GM19025 (cell line): ENCODE results near the gene GYG1.
"Not testable (repeated sequence)": the region's sequence is repeated elsewhere in the genome, so short reads cannot be mapped to it uniquely, and the experiment has no call there.

Experiments
- ATAC-seq: cut with Tn5 transposase; IDR thresholded peaks from one replicate; pipeline ENCODE4 v1.9.1; 2021; ENCODE audit warnings: mild to moderate bottlenecking, low read depth, moderate library complexity; ENCODE audit not compliant: unreplicated experiment

Gene GYG1

GRCh38 chr3:148981273-148981672, 10.1 kb upstream of the GYG1 start:
- ATAC-seq: no peak

- ATAC-seq: not testable (repeated sequence)
Observed at GRCh38 chr3:148987551-148987950, 3.8 kb upstream of the GYG1 start.

- peak; percentile 20 for ATAC-seq
Observed at GRCh38 chr3:148990236-148990635, 1.1 kb upstream of the GYG1 start.

- ATAC-seq: peak; percentile 18
Observed at GRCh38 chr3:148992027-148992634, 791 bp downstream of the GYG1 start.

GRCh38 chr3:148992635-148993255, 1.4 kb downstream of the GYG1 start:
- no peak for ATAC-seq

- ATAC-seq: no peak
Observed at GRCh38 chr3:148997623-148998022, 6.3 kb downstream of the GYG1 start.

GRCh38 chr3:148998297-148998696, 7.0 kb downstream of the GYG1 start:
- no peak for ATAC-seq

GRCh38 chr3:148998715-148999423, 7.5 kb downstream of the GYG1 start:
- ATAC-seq: no peak

GRCh38 chr3:148999806-149000205, 8.5 kb downstream of the GYG1 start:
- ATAC-seq: no peak

- ATAC-seq: no peak
Observed at GRCh38 chr3:149000206-149000745, 8.9 kb downstream of the GYG1 start.

GRCh38 chr3:149001727-149002126, 10.4 kb downstream of the GYG1 start:
- ATAC-seq: no peak

- peak; percentile 81 for ATAC-seq
Observed at GRCh38 chr3:149003653-149004305, 12.4 kb downstream of the GYG1 start.

- no peak for ATAC-seq
Observed at GRCh38 chr3:149004622-149005021, 13.3 kb downstream of the GYG1 start.

- no peak for ATAC-seq
Observed at GRCh38 chr3:149005416-149005815, 14.1 kb downstream of the GYG1 start.

- ATAC-seq: no peak
Observed at GRCh38 chr3:149007567-149008257, 16.4 kb downstream of the GYG1 start.

- ATAC-seq: no peak
Observed at GRCh38 chr3:149009732-149010131, 18.4 kb downstream of the GYG1 start.

GRCh38 chr3:149010504-149010951, 19.2 kb downstream of the GYG1 start:
- no peak for ATAC-seq

- no peak for ATAC-seq
Observed at GRCh38 chr3:149010966-149011365, 19.6 kb downstream of the GYG1 start.

- ATAC-seq: no peak
Observed at GRCh38 chr3:149011676-149012075, 20.3 kb downstream of the GYG1 start.

GRCh38 chr3:149013726-149014125, 22.4 kb downstream of the GYG1 start:
- ATAC-seq: no peak
